SK-N-SH (cell line): ENCODE results near the gene ENTPD6. TPM values are rescaled to one million over a fixed set of nuclear protein-coding genes. Genes with fewer than 3 reads are reported as not detected.

Experiments used
- CTCF ChIA-PET: fragments of 300-600, 350-600 bp; formaldehyde crosslinking; extraction: SDS; loops from one replicate; lab custom pipeline; 2021; lab: Yijun Ruan, JAX
- POLR2A ChIA-PET: fragments of 350-600 bp; sonication (Branson Sonifier 250); formaldehyde crosslinking; extraction: SDS; loops from one replicate; lab custom pipeline; 2020; ENCODE audit warnings: antibody characterized with exemption, inconsistent platforms; lab: Yijun Ruan, JAX
- DNase-seq: peaks from one replicate; pipeline ENCODE4 v3.0.0; 2012
- H2AFZ ChIP-seq: fragments of 200-600 bp; sonication (generic); 2 replicates; pipeline ENCODE4 v1.8.1; 2016; ENCODE audit warnings: antibody characterized with exemption, mild to moderate bottlenecking, low read depth
- H3F3A ChIP-seq: fragments of 200-600 bp; sonication (generic); replicated peaks from 2 replicates; pipeline ENCODE3; 2016; ENCODE audit warnings: antibody characterized with exemption, mild to moderate bottlenecking; ENCODE audit not compliant: insufficient read depth
- H3K27ac ChIP-seq, 2 experiments: fragments of 200-500 bp in 1 of 2; fragments of 200-600 bp in 1 of 2; sonication (Bioruptor generic) in 1 of 2; sonication (generic), shearing (Covaris generic) in 1 of 2; 2 replicates each; pipeline versions ENCODE4 v1.5.1 to v1.6.1; 2014 to 2016; ENCODE audit warnings: low read depth in 2 of 2, inconsistent platforms in 1 of 2, low read length in 1 of 2, mild to moderate bottlenecking in 1 of 2, mixed read lengths in 1 of 2
- H3K27me3 ChIP-seq: fragments of 200-600 bp; sonication (generic), shearing (Covaris generic); 2 replicates; pipeline ENCODE4 v1.6.1; 2016; ENCODE audit warnings: mixed run types; ENCODE audit not compliant: insufficient read depth
- H3K36me3 ChIP-seq, 2 experiments: fragments of 200-500 bp in 1 of 2; fragments of 200-600 bp in 1 of 2; sonication (Bioruptor generic) in 1 of 2; sonication (generic) in 1 of 2; replicated peaks in 1 of 2; 2 replicates each; pipeline versions ENCODE3 to v1.5.1; 2014 to 2016; ENCODE audit warnings: low read length in 1 of 2, mild to moderate bottlenecking in 1 of 2; ENCODE audit not compliant: insufficient read depth in 2 of 2, control insufficient read depth in 1 of 2
- H3K4me1 ChIP-seq, 2 experiments: fragments of 200-500 bp in 1 of 2; fragments of 200-600 bp in 1 of 2; sonication (Bioruptor generic) in 1 of 2; sonication (generic), shearing (Covaris generic) in 1 of 2; 2 replicates each; pipeline versions ENCODE4 v1.5.1 to v1.6.1; 2014 to 2016; ENCODE audit warnings: low read depth in 1 of 2, low read length in 1 of 2, mixed run types in 1 of 2; ENCODE audit not compliant: insufficient read depth in 2 of 2, control insufficient read depth in 1 of 2
- H3K4me2 ChIP-seq: fragments of 200-600 bp; sonication (generic), shearing (Covaris generic); 2 replicates; pipeline ENCODE4 v1.6.1; 2017; ENCODE audit warnings: mixed run types
- H3K4me3 ChIP-seq, 2 experiments: fragments of 200-500 bp in 1 of 2; fragments of 200-600 bp in 1 of 2; sonication (Bioruptor generic) in 1 of 2; sonication (generic), shearing (Covaris generic) in 1 of 2; 2 replicates each; pipeline versions ENCODE4 v1.5.1 to v1.8.1; 2014 to 2016; ENCODE audit warnings: low read depth in 2 of 2, inconsistent platforms in 1 of 2, low read length in 1 of 2, mild to moderate bottlenecking in 1 of 2, mixed read lengths in 1 of 2, moderate library complexity in 1 of 2
- H3K79me2 ChIP-seq: fragments of 200-600 bp; sonication (generic); 2 replicates; pipeline ENCODE4 v1.8.1; 2017; ENCODE audit warnings: mild to moderate bottlenecking; ENCODE audit not compliant: insufficient read depth
- H3K9ac ChIP-seq: fragments of 200-600 bp; sonication (generic); 2 replicates; pipeline ENCODE4 v1.6.1; 2017; ENCODE audit warnings: mixed run types
- H3K9me2 ChIP-seq: fragments of 200-600 bp; sonication (generic); 2 replicates; pipeline ENCODE4 v1.6.1; 2017; ENCODE audit warnings: mixed run types
- H3K9me3 ChIP-seq: fragments of 200-600 bp; sonication (generic); 2 replicates; pipeline ENCODE4 v1.6.1; 2017; ENCODE audit warnings: mixed run types, mild to moderate bottlenecking, moderate library complexity
- H4K20me1 ChIP-seq: fragments of 200-600 bp; sonication (generic); 2 replicates; pipeline ENCODE4 v1.6.1; 2017; ENCODE audit warnings: mild to moderate bottlenecking, mixed run types; ENCODE audit not compliant: insufficient read depth
- CHD2 ChIP-seq: fragments of 150-350 bp; IDR thresholded peaks from 2 replicates; pipeline ENCODE4 v1.6.1; 2018; ENCODE audit warnings: low read length; ENCODE audit not compliant: partially characterized antibody
- CTCF ChIP-seq: fragments of 200-600 bp; sonication (generic); IDR thresholded peaks from 2 replicates; pipeline ENCODE4 v1.6.1; 2017; ENCODE audit warnings: antibody characterized with exemption, mild to moderate bottlenecking, moderate library complexity
- EP300 ChIP-seq, 2 experiments: IDR thresholded peaks; 2 replicates each; pipeline versions ENCODE4 v1.4.0 to v1.6.1; 2012; ENCODE audit warnings: borderline replicate concordance in 1 of 2, low read depth in 1 of 2, low read length in 1 of 2
- FOSL2 ChIP-seq: IDR thresholded peaks from 2 replicates; pipeline ENCODE4 v1.4.0; 2012; ENCODE audit warnings: low read depth, mild to moderate bottlenecking, moderate library complexity, borderline replicate concordance
- FOXJ3 ChIP-seq: sonication (generic); formaldehyde crosslinking; IDR thresholded peaks from 2 replicates; pipeline ENCODE4 v1.5.1; 2020; ENCODE audit warnings: mild to moderate bottlenecking, missing genetic modification reagents
- GABPA ChIP-seq: IDR thresholded peaks from 2 replicates; pipeline ENCODE4 v1.4.0; 2012; ENCODE audit warnings: low read depth, mild to moderate bottlenecking
- IRF3 ChIP-seq: fragments of 150-350 bp; IDR thresholded peaks from 2 replicates; pipeline ENCODE4 v1.6.1; 2016; ENCODE audit warnings: mild to moderate bottlenecking, low read depth, low read length
- MAX ChIP-seq: IDR thresholded peaks from 2 replicates; pipeline ENCODE4 v1.4.0; 2012; ENCODE audit warnings: low read depth
- MXI1 ChIP-seq: IDR thresholded peaks from 2 replicates; pipeline ENCODE4 v1.6.1; 2012; ENCODE audit warnings: mild to moderate bottlenecking, low read depth, low read length, improper control_type of control experiment
- NFIC ChIP-seq: IDR thresholded peaks from 2 replicates; pipeline ENCODE4 v1.4.0; 2012; ENCODE audit warnings: borderline replicate concordance
- NRF1 ChIP-seq: IDR thresholded peaks from 2 replicates; pipeline ENCODE4 v1.6.1; 2012; ENCODE audit warnings: low read depth, mild to moderate bottlenecking, low read length
- POLR2AphosphoS5 ChIP-seq: IDR thresholded peaks from 2 replicates; pipeline ENCODE4 v1.6.1; 2012; ENCODE audit warnings: low read depth, low read length
- RAD21 ChIP-seq: IDR thresholded peaks from 2 replicates; pipeline ENCODE4 v1.6.1; 2012; ENCODE audit warnings: mild to moderate bottlenecking, low read length
- RCOR1 ChIP-seq: fragments of 150-350 bp; IDR thresholded peaks from 2 replicates; pipeline ENCODE4 v1.6.1; 2017; ENCODE audit warnings: antibody characterized with exemption, low read length
- RFX5 ChIP-seq: IDR thresholded peaks from 2 replicates; pipeline ENCODE4 v1.6.1; 2012; ENCODE audit warnings: mild to moderate bottlenecking, improper control_type of control experiment, low read length
- TAF1 ChIP-seq: IDR thresholded peaks from 2 replicates; pipeline ENCODE4 v1.6.1; 2012; ENCODE audit warnings: low read depth, mild to moderate bottlenecking, low read length, moderate library complexity, borderline replicate concordance
- TCF12 ChIP-seq: IDR thresholded peaks from 2 replicates; pipeline ENCODE4 v1.4.0; 2012
- USF1 ChIP-seq: IDR thresholded peaks from 2 replicates; pipeline ENCODE4 v1.4.0; 2012; ENCODE audit warnings: low read depth, borderline replicate concordance
- YY1 ChIP-seq: IDR thresholded peaks from 2 replicates; pipeline ENCODE4 v1.4.0; 2012; ENCODE audit warnings: low read depth, mild to moderate bottlenecking
- WGBS: methylation state at CpG from one replicate; pipeline ENCODE4 v1.1.6; 2017; ENCODE audit warnings: low lambda C conversion rate; 5-methylcytosine and 5-hydroxymethylcytosine counted together
- polyA plus RNA-seq, 3 experiments: library from polyadenylated mRNA; depleted of rRNA; stranded (reverse); fragments of >200 nt; gene quantifications; 2 replicates each; pipeline ENCODE4 v1.2.3, GENCODE V29; 2012

ENTPD6 gene
- polyA plus RNA-seq (2012; rRNA removed), result 76.1 and 78.2 TPM in 2 replicates
- polyA plus RNA-seq (2012; cell fraction: cytosol; rRNA removed), result 36.3 and 54.5 TPM in 2 replicates
- polyA plus RNA-seq (2012; cell fraction: nucleus; rRNA removed), result 172 and 200 TPM in 2 replicates

DNA sequence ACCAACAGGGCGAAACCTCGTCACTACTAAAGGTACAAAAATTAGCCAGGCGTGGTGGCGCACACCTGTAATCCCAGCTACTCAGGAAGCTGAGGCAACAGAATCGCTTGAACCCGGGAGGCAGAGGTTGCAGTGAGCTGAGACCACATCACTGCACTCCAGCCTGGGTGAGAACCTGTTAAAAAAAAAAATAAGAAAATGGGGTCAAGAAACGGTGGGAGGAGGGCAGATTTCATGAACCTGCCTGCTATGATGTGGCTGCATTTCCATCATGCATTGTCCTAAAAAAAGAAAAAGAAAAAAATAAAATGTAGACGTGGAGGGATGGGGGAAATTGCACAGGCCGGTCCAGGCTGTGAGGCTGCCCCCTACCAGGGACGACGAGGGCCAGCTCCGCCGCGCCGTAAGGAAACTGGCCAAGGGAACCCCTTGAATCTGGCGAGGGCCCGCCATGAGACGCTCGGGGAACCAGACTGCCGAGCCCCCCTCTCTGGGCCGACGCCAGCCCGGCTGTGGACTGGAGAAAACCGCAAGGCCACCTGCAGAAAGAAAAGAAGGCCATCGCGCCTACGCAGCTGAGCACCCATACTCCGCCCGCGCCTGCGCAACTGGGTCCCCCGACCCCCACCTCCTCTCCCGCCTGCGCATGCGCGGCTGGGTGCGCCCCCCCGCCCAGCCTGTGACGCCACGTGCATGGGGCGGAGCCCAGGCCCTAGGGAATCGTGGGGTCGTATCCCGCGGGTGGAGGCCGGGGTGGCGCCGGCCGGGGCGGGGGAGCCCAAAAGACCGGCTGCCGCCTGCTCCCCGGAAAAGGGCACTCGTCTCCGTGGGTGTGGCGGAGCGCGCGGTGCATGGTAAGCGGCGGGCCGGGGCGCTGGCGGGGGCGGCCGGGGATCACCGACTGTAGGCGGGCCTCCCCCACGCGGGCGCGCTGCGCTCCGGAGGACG is at the start of gene ENTPD6:
Gene ENTPD6, plus strand, starts transcription at position 699 of the 948 bp plus-strand sequence. CDS start 10,825 bp downstream, outside the sequence.
- peak within 1 kb of the TSS; percentile 48 to 89; a peak in 3 of 4 replicates for H3K27ac ChIP-seq
- TF ChIP-seq NFIC (no peak; the same call in 1 of the 2 replicates), RAD21 (no peak), CHD2 (peak; percentile 23), RCOR1 (no peak), POLR2AphosphoS5 (peak; percentile 87), MXI1 (peak; percentile 86), IRF3 (no peak), FOSL2 (no peak), CTCF (peak; percentile 43), MAX (peak; percentile 37; the same call in 1 of the 2 replicates), TAF1 (peak; percentile 80), TCF12 (0 out of 2 replicates have a peak, but pooled peaks have one; percentile 25), NRF1 (peak; percentile 99), USF1 (peak; percentile 52; the same call in 1 of the 2 replicates), RFX5 (no peak), YY1 (0 out of 2 replicates have a peak, but pooled peaks have one; percentile 17), FOXJ3 (CRISPR knock-in tag) (no peak), GABPA (no peak), EP300 (IDR thresholded peaks at IDR 0.05; ENCODE audit: borderline replicate concordance in 1 of 2, low read depth in 1 of 2, low read length in 1 of 2) (no peak; a peak in 1 of 4 replicates)
- 16% methylated on average over 34 of the region's 75 CpGs for WGBS
- peak within 1 kb of the TSS; percentile 84 for H3K9ac ChIP-seq
- peak; percentile 100 for DNase-seq
- H3K4me3 ChIP-seq, result peak within 1 kb of the TSS; percentile 89 to 91
- H3K4me1 ChIP-seq, result peaks cover 0 to 38% of the 10 kb centered on the region in 2 experiments; a peak in 3 of 4 replicates
- CTCF ChIA-PET, result interaction anchor here (0.9 to 1.9 kb wide), 4 partner anchors 9 to 204 kb away, joined by 3 to 9 read pairs (median 4); partner anchors contain the start of gene PYGB
- H3F3A ChIP-seq, result no peaks in the 10 kb centered on the region
- H3K36me3 ChIP-seq, result no peaks in the 10 kb centered on the region
- no peaks in the 10 kb centered on the region for H3K9me3 ChIP-seq
- POLR2A ChIA-PET, result interaction anchor here (0.7 to 1.7 kb wide), 4 partner anchors 12 to 659 kb away, joined by 3 to 14 read pairs (median 4); partner anchors contain the start of gene PYGB
- H2AFZ ChIP-seq, result peak within 1 kb of the TSS; percentile 80; the same call in 1 of the 2 replicates
- no peaks in the 10 kb centered on the region for H3K9me2 ChIP-seq
- peaks cover 3% of the 10 kb centered on the region; the same call in 1 of the 2 replicates for H4K20me1 ChIP-seq
- peaks cover 47% of the 10 kb centered on the region for H3K79me2 ChIP-seq
- H3K27me3 ChIP-seq, result no peaks in the 10 kb centered on the region
- H3K4me2 ChIP-seq, result peak within 1 kb of the TSS; percentile 91
